Ovary (tissue), 9 donors: ENCODE data around the gene SPECC1. TPM values are rescaled to one million over a fixed set of nuclear protein-coding genes. Genes with fewer than 3 reads are reported as not detected.

Experiments used
- DNase-seq, 5 donors: peaks; one replicate each; pipeline ENCODE4 v3.0.0-alpha.2; 2019 to 2020
- H3K27ac ChIP-seq, 2 donors: fragments of 200-600 bp; one replicate each; pipeline versions ENCODE4 v1.5.1 to v1.8.0; 2019 to 2022
- H3K27me3 ChIP-seq: fragments of 200-600 bp; one replicate; pipeline ENCODE4 v1.8.0; 2022
- H3K36me3 ChIP-seq: fragments of 200-600 bp; sonication (generic); one replicate; pipeline ENCODE4 v1.5.1; 2019
- H3K4me1 ChIP-seq: one replicate; pipeline ENCODE4 v1.8.1; 2013; ENCODE audit warnings: mild to moderate bottlenecking, moderate library complexity; ENCODE audit not compliant: insufficient read depth
- H3K4me3 ChIP-seq: fragments of 200-600 bp; sonication (generic); one replicate; pipeline ENCODE4 v1.5.1; 2017
- H3K9me3 ChIP-seq, 2 donors: fragments of 200-600 bp in 1 of 2; sonication (generic) in 1 of 2; one replicate each; pipeline versions ENCODE4 v1.5.1 to v1.8.1; 2013 to 2019; ENCODE audit warnings: mild to moderate bottlenecking in 1 of 2, moderate library complexity in 1 of 2
- CTCF ChIP-seq, 3 donors: fragments of 450-650 bp in 2 of 3; fragments of 200-600 bp in 1 of 3; IDR thresholded peaks; one replicate each; pipeline versions ENCODE4 v1.5.1 to v1.8.0; 2016 to 2022; ENCODE audit warnings: antibody characterized with exemption in 3 of 3, mild to moderate bottlenecking in 1 of 3
- EP300 ChIP-seq: sonication (generic); formaldehyde crosslinking; IDR thresholded peaks from one replicate; pipeline ENCODE4 v1.6.1; 2017; ENCODE audit warnings: antibody characterized with exemption
- POLR2A ChIP-seq: fragments of 450-650 bp; IDR thresholded peaks from one replicate; pipeline ENCODE4 v1.6.1; 2017; ENCODE audit warnings: antibody characterized with exemption, mild to moderate bottlenecking, moderate library complexity
- WGBS, 3 donors: extraction: QIAGEN DNeasy Blood & Tissue Kit in 1 of 3; methylation state at CpG; one replicate each; pipeline versions ENCODE4 v1.1.5 to v1.1.7; 2013 to 2017; 5-methylcytosine and 5-hydroxymethylcytosine counted together
- intact Hi-C, 4 donors: fragments of 100-400 bp; cut with DNase I; formaldehyde crosslinking; loops; one replicate each; pipeline versions ENCODE4 v1.11.0 to v1.15.1; 2022 to 2023
- polyA plus RNA-seq, 2 donors: library from polyadenylated mRNA; stranded (reverse); fragments of 200-250 nt in 1 of 2; fragments of 350-450 nt in 1 of 2; fragmentation: Illumina TruSeq in 1 of 2; extraction: RNeasy Lipid Tissue Mini Kit (QIAGEN cat#74804) in 1 of 2; gene quantifications; one replicate each; pipeline ENCODE4 v1.2.3, GENCODE V29; 2013 to 2014
- total RNA-seq, 7 donors: library from RNA; depleted of rRNA in 2 of 7; stranded (reverse); fragments of >200 nt in 2 of 7; fragmentation: NEBNext Ultra II Directional in 3 of 7; extraction: Animal tissue kit (Norgen Biotek cat#: 25700) in 3 of 7; gene quantifications; one replicate each; pipeline versions ENCODE4 v1.1.0 to v1.2.4, GENCODE V29; 2016 to 2023
- donor health status: DM: no; HTN: no; CAD: no; lungs with moderate emphysema.
- donor health status: DM: no; HTN: no; CAD: no.
- donor health status: Bipolar disorder and iron deficiency.
- donor health status: DM: yes; HTN: yes; CAD: no.
- donor health status: DM: no; HTN: no; CAD: no.
- donor health status: DM: yes; HTN: yes; CAD: no.

The SPECC1 gene
- total and polyA plus RNA-seq, 9 donors: 34.7 to 86.5 (median 66.1) TPM

- no peak for TF ChIP-seq POLR2A
- no peak for TF ChIP-seq EP300
- TF ChIP-seq CTCF (IDR thresholded peaks at IDR 0.05): no peak
- H3K27ac ChIP-seq: no peak overlapping the region
- DNase-seq: no peak
- no peaks in the 10 kb centered on the region for H3K27me3 ChIP-seq
- H3K36me3 ChIP-seq: no peaks in the 10 kb centered on the region
- no peaks in the 10 kb centered on the region for H3K9me3 ChIP-seq
- no peak overlapping the region for H3K4me3 ChIP-seq
- WGBS, 3 donors: 93 to 97% (median 95%) methylated on average over 3 of the region's 3 CpGs
- intact Hi-C loops: loop anchor here in 1 of 4 donors (10.0 kb wide), 1 partner anchor 86 kb away; no protein-coding TSS in a partner anchor
- peaks cover 3% of the 10 kb centered on the region for H3K4me1 ChIP-seq
These were observed 202.1 kb downstream of the SPECC1 start for GRCh38 chr17:20211246-20211645.

- no peaks in the 10 kb centered on the region for H3K36me3 ChIP-seq
- peaks cover 3% of the 10 kb centered on the region for H3K4me1 ChIP-seq
- TF ChIP-seq CTCF (IDR thresholded peaks at IDR 0.05) (no peak), POLR2A (no peak), EP300 (no peak)
- no peaks in the 10 kb centered on the region for H3K27me3 ChIP-seq
- no peak overlapping the region for H3K4me3 ChIP-seq
- no peak overlapping the region for H3K27ac ChIP-seq
- H3K9me3 ChIP-seq: no peaks in the 10 kb centered on the region
- intact Hi-C loops: loop anchor here in 1 of 4 donors (10.0 kb wide), 1 partner anchor 89 kb away; no protein-coding TSS in a partner anchor
- no peak for DNase-seq
These were observed 204.3 kb downstream of the SPECC1 start for GRCh38 chr17:20213449-20213848.

GRCh38 chr17:20214794-20215193, 205.6 kb downstream of the SPECC1 start:
- no peak for DNase-seq
- Histone ChIP-seq H3K9me3 (no peaks in the 10 kb centered on the region), H3K4me1 (no peaks in the 10 kb centered on the region), H3K27ac (no peak overlapping the region), H3K36me3 (no peaks in the 10 kb centered on the region), H3K4me3 (no peak overlapping the region), H3K27me3 (no peaks in the 10 kb centered on the region)
- no peak for TF ChIP-seq CTCF (IDR thresholded peaks at IDR 0.05)
- no peak for TF ChIP-seq POLR2A
- no peak for TF ChIP-seq EP300
- intact Hi-C loops: loop anchor here in 1 of 4 donors (10.0 kb wide), 1 partner anchor 90 kb away; no protein-coding TSS in a partner anchor
- 92 to 94% (median 93%) methylated on average over 8 of the region's 8 CpGs for WGBS, 3 donors

- 79 to 84% (median 80%) methylated on average over 6 of the region's 6 CpGs for WGBS, 3 donors
- TF ChIP-seq CTCF (IDR thresholded peaks at IDR 0.05) (no peak), EP300 (no peak), POLR2A (no peak)
- no peaks in the 10 kb centered on the region for H3K4me1 ChIP-seq
These were observed 207.1 kb downstream of the SPECC1 start for GRCh38 chr17:20216154-20216815.

More at GRCh38 chr17:20216154-20216815, 207.1 kb downstream of the SPECC1 start:
- Histone ChIP-seq H3K27me3 (no peaks in the 10 kb centered on the region), H3K36me3 (no peaks in the 10 kb centered on the region), H3K4me3 (no peak overlapping the region), H3K9me3 (no peaks in the 10 kb centered on the region), H3K27ac (no peak overlapping the region)
- intact Hi-C loops: loop anchor here in 1 of 4 donors (10.0 kb wide), 1 partner anchor 91 kb away; no protein-coding TSS in a partner anchor
- DNase-seq: no peak
